Mesothelial cell of epicardium (in vitro differentiated cells): Measurements from ENCODE around the gene ATP2A3. TPM values are rescaled to one million over a fixed set of nuclear protein-coding genes. Genes with fewer than 3 reads are reported as not detected.

Experiments used
- DNase-seq, 2 experiments: peaks; one replicate each; pipeline ENCODE4 v3.0.0; 2021; ENCODE audit warnings: low spot score in 2 of 2; ENCODE audit not compliant: unreplicated experiment in 2 of 2
- H3K27ac Mint-ChIP-seq: 2 replicates; pipeline ENCODE4 v1.8.0; 2021; ENCODE audit warnings: mixed read lengths
- H3K27me3 Mint-ChIP-seq: 2 replicates; pipeline ENCODE4 v1.8.0; 2021; ENCODE audit warnings: low read depth, mixed read lengths
- H3K36me3 Mint-ChIP-seq: 2 replicates; pipeline ENCODE4 v1.8.0; 2021; ENCODE audit warnings: mixed read lengths
- H3K4me1 Mint-ChIP-seq: 2 replicates; pipeline ENCODE4 v1.8.0; 2021; ENCODE audit warnings: mixed read lengths
- H3K4me3 Mint-ChIP-seq: 2 replicates; pipeline ENCODE4 v1.8.0; 2021; ENCODE audit warnings: mild to moderate bottlenecking, moderate library complexity, mixed read lengths
- H3K9me3 Mint-ChIP-seq: 2 replicates; pipeline ENCODE4 v1.8.0; 2021; ENCODE audit warnings: mixed read lengths
- CTCF ChIP-seq: fragments of 200-600 bp; sonication (generic); IDR thresholded peaks from one replicate; pipeline ENCODE4 v1.5.0; 2021; ENCODE audit warnings: antibody characterized with exemption; ENCODE audit not compliant: unreplicated experiment
- total RNA-seq: library from RNA; stranded (reverse); gene quantifications from 3 replicates; pipeline ENCODE4 v1.2.1, GENCODE V29; 2021

Gene ATP2A3
- total RNA-seq, 1 donor from 2014 or later, result 4.1 TPM

DNA sequence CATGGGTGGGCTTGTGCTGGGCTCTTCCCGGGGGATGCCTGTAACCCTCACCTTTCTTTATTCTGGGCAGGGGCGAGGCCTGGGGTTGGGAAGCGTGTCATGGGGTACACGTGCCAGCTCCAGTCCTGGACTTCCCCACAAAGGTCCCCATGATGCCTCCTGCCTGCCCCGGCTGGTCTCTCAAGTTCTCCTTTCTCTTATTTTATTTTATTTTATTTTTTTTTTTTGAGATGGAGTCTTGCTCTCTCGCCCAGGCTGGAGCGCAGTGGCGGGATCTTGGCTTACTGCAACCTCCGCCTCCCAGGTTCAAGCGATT is 8.6 kb downstream of the ATP2A3 start:
- Mint-ChIP-seq H3K4me3 (no peak overlapping the region), H3K27ac (no peak overlapping the region), H3K9me3 (no peaks in the 10 kb centered on the region), H3K4me1 (peaks cover 7% of the 10 kb centered on the region), H3K27me3 (peaks cover 13% of the 10 kb centered on the region), H3K36me3 (no peaks in the 10 kb centered on the region)
- no peak for DNase-seq
- no peak for TF ChIP-seq CTCF

- peaks cover 8% of the 10 kb centered on the region for H3K27me3 Mint-ChIP-seq
- DNase-seq, result no peak
- no peaks in the 10 kb centered on the region for H3K36me3 Mint-ChIP-seq
- H3K27ac Mint-ChIP-seq, result no peak overlapping the region
- no peak overlapping the region for H3K4me3 Mint-ChIP-seq
- peaks cover 7% of the 10 kb centered on the region for H3K4me1 Mint-ChIP-seq
- TF ChIP-seq CTCF, result no peak
- no peaks in the 10 kb centered on the region for H3K9me3 Mint-ChIP-seq
Observed at GRCh38 chr17:3954976-3955672, 9.1 kb downstream of the ATP2A3 start.

GRCh38 chr17:3954086-3954485 is 10.2 kb downstream of the ATP2A3 start:
- H3K36me3 Mint-ChIP-seq, result no peaks in the 10 kb centered on the region
- DNase-seq, result no peak
- TF ChIP-seq CTCF, result no peak
- H3K27ac Mint-ChIP-seq, result no peak overlapping the region
- H3K27me3 Mint-ChIP-seq, result peaks cover 5% of the 10 kb centered on the region
- H3K4me1 Mint-ChIP-seq, result peaks cover under 1% of the 10 kb centered on the region
- no peak overlapping the region for H3K4me3 Mint-ChIP-seq
- H3K9me3 Mint-ChIP-seq, result no peaks in the 10 kb centered on the region

GRCh38 chr17:3953542-3953941 is 10.7 kb downstream of the ATP2A3 start:
- Mint-ChIP-seq H3K27ac (no peak overlapping the region), H3K4me3 (no peak overlapping the region), H3K4me1 (no peaks in the 10 kb centered on the region), H3K9me3 (no peaks in the 10 kb centered on the region), H3K27me3 (peaks cover 5% of the 10 kb centered on the region), H3K36me3 (no peaks in the 10 kb centered on the region)
- DNase-seq, result no peak
- TF ChIP-seq CTCF, result no peak

DNA sequence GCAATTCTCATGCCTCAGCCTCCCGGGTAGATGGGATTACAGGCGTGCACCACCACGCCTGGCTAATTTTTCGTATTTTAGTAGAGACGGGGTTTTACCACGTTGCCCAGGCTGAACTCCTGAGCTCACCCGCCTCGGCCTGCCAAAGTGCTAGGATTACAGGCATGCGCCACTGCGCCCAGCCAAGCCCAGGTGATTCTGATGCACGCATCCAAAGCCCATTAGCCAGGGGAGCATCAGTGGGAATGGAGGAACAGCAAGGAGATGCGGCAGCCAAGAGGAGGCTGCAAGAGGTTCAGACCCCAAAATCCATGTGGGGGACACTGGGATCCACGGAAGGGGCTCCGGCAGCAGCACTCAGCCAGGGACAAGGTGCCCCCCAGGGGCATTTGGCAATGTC is 12.1 kb downstream of the ATP2A3 start:
- no peaks in the 10 kb centered on the region for H3K9me3 Mint-ChIP-seq
- no peak for TF ChIP-seq CTCF
- peaks cover 3% of the 10 kb centered on the region for H3K27me3 Mint-ChIP-seq
- no peaks in the 10 kb centered on the region for H3K4me1 Mint-ChIP-seq
- no peak for DNase-seq
- H3K36me3 Mint-ChIP-seq, result no peaks in the 10 kb centered on the region
- H3K27ac Mint-ChIP-seq, result no peak overlapping the region
- no peak overlapping the region for H3K4me3 Mint-ChIP-seq

GRCh38 chr17:3951420-3951819 is 12.8 kb downstream of the ATP2A3 start:
- Mint-ChIP-seq H3K27me3 (peaks cover 2% of the 10 kb centered on the region), H3K36me3 (no peaks in the 10 kb centered on the region), H3K9me3 (no peaks in the 10 kb centered on the region), H3K4me1 (no peaks in the 10 kb centered on the region), H3K27ac (no peak overlapping the region), H3K4me3 (no peak overlapping the region)
- no peak for TF ChIP-seq CTCF
- no peak for DNase-seq
